ENCODE results near the gene CTNNA3. TPM values are rescaled to one million over a fixed set of nuclear protein-coding genes. Genes with fewer than 3 reads are reported as not detected.
"Not testable (repeated sequence)": the region's sequence is repeated elsewhere in the genome, so short reads cannot be mapped to it uniquely, and the experiment has no call there.

The CTNNA3 gene
- total RNA-seq, 1 donor from 2014 or later: under 0.01 TPM

DNA sequence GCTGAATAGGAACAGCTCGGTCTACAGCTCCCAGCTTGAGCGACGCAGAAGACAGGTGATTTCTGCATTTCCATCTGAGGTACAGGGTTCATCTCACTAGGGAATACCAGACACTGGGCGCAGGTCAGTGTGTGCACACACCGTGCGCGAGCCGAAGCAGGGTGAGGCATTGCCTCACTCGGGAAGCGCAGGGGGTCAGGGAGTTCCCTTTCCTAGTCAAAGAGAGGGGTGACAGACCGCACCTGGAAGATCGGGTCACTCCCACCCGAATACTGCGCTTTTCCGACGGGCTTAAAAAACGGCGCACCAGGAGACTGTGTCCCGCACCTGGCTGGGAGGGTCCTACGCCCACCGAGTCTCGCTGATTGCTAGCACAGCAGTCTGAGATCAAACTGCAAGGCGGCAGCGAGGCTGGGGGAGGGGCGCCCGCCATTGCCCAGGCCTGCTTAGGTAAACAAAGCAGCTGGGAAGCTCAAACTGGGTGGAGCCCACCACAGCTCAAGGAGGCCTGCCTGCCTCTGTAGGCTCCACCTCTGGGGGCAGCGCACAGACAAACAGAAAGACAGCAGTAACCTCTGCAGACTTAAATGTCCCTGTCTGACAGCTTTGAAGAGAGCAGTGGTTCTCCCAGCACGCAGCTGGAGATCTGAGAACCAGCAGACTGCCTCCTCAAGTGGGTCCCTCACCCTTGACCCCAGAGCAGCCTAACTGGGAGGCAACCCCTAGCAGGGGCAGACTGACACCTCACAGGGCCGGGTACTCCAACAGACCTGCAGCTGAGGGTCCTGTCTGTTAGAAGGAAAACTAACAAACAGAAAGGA, 465.1 kb downstream of the CTNNA3 start:
- DNase-seq: not testable (repeated sequence)

DNA sequence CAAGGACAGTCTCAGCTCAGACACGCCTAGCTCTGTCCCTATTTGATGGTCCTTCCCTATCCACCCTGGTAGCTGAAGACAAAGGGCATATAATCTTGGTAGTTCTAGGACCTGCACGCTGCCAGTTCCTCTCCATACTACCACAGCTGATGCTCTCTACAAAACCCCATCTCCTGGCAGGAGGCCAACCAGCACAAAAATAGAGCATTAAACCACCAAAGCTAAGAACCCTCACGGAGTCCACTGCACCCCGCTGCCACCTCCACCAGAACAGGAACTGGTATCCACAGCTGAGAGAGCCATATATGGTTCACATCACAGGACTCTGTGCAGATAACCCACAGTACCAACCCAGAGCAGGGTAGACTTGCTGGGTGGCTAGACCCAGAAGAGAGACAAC, 470.8 kb downstream of the CTNNA3 start:
- no peak for DNase-seq

DNA sequence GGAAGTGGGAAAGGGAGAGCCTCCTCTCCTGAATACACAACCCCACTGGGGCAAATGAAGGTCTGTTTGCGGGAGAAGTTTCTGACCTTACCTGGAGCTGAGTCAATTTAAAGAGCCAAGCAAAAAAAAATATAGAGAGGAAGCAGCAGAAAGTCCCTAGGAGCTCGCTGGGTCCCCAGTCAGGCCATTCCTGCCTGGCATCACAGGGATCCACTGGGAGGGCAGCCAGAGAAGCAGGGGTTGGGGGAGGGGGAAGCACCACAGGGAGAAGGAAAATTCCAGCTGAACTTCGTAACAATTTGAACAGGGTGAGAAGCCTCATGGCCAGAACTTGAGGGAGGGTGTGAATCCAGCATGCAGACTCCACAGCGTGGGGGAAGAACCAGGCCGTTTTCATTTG, 471.4 kb downstream of the CTNNA3 start:
- DNase-seq: no peak

DNA sequence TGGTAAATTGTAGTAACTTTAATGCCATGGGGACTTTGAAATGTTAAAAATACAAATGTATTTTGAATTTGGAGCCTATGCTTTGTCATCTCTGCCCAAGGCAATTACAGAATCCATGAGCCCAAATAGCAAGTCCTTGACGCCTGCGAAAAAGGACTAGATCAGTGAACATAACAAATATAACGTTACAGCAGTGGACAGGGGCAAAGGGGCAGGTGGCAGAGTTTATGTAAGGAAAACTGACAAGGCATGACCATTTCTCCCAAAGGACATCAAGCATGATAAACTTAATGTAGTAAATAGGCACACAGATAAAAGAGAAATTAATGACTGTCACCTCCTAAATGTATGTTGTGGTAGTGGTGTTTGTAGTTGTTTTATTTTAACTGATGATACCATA, 473.1 kb downstream of the CTNNA3 start:
- no peak for DNase-seq

DNA sequence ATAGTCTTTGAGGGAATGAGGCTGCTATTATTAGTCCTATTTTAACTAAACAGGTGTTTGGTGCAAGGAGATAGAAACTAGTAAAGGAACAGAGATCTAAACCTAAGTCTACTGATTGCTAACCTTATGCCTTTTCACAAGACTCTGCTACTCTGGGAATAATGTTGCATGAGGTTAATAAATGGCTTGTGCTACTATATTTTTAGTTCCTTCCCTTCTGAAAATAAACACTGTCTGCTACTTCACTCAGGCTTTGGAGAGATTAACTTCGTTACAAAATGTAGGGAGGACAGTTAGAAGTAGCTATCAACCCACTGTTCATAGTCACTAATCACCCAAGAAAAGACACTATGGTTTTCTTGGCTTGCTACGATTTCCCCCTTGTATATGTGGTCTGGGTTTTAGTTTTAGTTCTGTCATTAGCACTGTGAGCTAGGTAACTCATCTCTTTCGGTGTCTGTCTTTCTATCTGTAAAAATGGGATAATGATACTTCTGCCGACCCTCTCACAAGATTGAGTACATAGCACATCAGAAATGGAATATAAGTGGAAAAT, 474.0 kb downstream of the CTNNA3 start:
- no peak for DNase-seq

DNA sequence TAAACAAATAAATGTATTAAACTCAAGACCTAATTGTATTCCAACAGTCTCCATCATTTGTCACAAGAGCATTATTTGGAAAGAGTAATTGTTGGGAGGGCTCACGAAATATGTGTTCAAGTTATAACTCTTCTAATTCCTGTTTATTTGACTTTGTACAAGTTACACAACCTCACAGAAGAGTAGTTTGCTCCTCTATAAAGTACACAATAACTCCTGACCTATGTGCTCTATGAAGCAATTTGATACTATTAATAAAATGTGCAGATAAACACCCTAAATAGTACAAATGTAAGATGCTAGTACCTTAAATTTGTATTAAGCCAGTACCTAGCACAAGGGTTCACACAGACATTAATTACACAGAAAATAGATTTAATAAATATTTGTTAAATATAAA, 484.3 kb downstream of the CTNNA3 start:
- no peak for DNase-seq

DNA sequence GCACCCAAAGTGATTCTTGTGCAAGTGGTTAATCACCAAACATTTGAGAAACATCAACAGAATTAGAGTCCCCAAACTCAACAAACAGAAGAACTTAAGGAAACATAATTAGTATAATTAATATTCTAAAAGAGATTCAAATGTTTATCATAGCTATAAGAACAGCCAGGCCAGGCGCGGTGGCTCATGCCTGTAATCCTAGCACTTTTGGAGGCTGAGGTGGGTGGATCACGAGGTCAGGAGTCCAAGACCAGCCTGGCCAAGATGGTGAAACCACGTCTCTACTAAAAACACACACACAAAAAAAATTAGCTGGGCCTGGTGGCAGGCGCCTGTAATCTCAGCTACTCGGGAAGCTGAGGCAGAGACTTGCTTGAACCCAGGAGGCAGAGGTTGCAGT, 488.1 kb downstream of the CTNNA3 start:
- not testable (repeated sequence) for DNase-seq

DNA sequence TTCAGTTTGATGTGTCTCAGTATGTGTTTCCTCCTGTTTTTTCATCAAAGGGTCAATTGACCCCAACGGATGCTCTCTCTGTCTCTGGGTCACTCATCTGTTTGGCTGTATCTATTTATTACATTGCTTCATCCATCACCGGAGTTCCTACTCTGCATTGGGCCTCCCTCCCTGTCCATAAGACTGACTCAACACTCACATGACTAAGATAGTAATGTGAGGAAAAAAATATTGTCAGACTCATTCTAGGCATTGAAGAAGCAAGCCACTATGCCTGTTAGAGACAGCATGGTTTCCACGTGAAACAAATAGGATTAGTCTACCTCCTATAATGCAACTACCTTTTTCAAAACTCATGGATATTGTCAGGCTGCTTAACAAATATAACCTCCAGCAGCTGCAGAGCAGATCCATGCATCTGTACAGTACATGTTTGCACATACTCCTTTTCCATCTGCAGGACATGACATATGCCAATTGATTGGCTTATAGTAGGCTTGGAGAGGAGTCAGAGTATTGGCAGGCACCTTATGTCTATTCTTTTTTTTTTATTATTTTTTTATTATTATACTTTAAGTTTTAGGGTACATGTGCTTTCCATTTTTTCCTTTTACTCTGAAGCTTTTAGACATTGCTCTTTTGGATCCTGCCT, 495.0 kb downstream of the CTNNA3 start:
- DNase-seq: no peak

DNA sequence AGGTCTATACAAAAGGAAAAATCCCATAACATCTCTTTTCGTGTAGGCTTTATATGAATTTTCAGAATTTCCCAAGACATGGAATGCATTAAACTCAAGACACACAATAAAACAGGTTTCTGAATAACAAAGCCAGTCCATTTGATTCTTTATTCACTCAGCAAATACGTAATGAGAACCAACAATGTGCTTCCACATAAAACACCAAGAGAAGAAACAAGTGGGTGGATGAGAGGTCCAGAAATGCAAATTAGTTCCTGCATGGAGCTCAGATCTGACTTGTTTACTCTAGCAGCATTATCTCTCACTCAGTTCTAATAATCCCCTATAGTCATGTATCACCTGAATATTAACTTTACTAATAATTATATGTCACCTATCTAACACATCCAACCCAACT, 520.6 kb downstream of the CTNNA3 start:
- DNase-seq: no peak

DNA sequence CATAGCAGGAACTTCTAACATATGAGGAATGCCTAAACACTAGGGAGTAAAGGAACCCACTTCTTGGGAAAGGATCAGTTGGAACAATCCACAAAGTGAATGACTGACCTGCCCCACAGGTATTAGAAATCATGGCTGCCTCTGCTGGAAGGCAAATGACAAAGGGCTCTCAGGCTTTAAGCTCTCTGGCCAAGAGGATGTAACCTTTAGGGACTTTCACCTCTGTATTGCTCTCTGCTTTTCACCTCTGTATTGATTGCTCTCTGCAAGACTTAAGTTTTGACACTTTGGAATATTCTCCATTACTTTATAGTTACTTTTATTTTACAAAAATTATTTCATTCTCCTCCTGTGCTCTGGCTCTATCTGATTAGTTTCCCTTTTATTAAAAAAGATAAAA, 522.2 kb downstream of the CTNNA3 start:
- DNase-seq: no peak

DNA sequence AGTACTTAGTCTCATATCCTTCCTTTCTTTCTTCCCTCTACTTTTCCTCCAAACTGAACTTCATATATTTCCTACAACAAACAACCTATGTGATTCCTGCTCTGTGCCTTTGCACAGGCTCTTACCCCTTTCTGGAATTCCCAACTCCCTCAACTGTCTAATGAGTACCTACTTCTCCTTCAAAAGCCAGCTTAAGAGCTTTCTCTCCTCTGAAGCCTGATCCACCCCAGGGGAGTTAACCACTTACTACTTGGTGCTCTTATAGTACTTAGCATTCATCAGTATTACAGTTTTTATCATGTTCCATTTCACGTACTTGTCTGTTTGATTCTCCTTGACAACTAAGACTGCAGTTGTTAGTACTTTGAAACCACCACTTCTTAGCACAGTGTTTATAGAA, 524.0 kb downstream of the CTNNA3 start:
- DNase-seq: no peak

DNA sequence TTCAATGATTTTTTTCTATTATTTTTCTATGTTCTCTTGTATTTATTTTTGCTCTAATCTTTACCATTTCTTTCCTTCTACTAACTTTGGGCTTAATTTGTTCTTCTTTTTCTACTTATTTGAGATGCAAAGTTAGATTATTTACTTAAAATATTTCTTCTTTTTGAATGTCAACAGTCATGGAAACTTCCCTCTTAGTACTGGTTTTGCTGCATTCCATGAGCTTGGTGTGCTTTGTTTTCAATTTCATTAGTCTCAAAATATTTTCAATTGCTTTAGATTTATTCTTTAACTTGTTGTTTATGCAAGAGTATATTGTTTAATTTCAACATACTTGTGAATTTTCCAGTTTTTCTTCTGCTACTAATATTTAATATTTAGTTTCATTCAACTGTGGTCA, 539.8 kb downstream of the CTNNA3 start:
- DNase-seq: no peak

DNA sequence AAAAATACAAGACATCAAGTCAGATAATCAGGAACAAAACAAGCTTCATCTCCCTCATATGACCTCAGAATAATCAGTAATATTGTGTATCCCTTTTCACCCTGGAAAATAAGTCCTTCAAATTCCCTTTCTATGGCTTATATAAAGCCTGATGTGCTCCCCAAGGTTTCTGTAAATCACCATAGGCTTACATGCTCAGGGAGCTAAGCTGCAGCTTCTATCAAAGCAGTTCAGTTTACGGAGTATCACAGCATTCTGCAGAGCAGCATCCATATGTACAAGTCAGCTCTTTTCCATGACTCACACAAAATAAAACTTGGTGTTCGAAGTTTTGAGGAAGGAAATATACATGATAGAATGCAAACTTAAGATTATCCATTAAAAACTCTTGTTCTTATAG, 544.5 kb downstream of the CTNNA3 start:
- DNase-seq: no peak

DNA sequence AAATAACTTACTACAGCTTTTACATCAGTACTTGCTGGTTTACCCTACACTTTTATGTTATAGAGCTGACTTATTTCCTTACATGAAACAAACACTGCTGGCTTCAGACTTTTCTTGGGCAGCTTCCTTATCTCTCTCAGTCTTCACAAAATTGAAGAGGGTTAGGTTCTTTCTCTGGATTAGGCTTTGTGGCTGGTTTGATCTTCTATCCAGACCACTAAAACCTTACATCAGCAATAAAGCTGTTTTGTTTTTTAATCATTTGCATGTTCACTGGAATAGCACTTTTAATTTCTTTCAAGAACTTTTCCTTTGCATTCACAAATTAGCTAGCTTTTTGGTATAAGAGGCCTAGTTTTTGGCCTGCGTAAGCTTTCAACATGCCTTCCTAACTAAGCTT, 551.5 kb downstream of the CTNNA3 start:
- no peak for DNase-seq

DNA sequence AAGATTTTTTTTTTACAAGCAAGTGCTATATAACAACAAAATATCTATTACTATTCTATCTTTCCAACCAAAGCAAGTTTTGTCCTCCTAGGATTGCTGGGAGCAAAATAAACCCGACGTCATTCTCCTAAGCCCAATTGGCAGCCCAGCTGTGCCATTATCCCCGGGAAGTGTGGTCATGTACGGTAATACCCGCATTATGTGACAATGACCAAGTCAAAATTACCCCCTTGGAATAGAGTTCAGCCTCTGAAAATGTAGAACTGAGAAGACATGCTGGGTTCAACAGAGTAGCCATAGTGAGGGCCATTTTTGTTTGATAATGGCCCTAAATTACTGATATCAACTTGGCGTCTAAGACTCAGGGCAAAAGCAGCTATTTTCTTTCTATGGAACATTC, 554.7 kb downstream of the CTNNA3 start:
- DNase-seq: no peak

DNA sequence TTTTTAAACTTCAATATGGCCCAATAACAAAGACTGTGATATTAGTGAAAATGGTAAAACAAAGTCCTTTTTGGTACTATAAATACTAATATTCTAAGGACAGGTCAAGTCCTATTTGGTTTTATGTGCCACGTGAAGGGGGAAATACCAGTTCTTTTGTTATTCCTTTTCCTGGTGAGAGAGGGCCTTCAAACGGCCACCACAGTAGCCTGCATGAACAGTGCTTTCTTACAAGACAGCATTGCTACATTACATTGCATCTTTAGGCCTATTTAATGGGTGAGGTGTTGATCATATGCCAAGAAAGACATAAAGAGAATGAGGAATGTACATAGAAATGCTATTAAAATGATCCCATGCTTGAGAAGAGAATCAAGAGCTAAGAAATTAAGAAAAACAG, 555.4 kb downstream of the CTNNA3 start:
- DNase-seq: no peak

DNA sequence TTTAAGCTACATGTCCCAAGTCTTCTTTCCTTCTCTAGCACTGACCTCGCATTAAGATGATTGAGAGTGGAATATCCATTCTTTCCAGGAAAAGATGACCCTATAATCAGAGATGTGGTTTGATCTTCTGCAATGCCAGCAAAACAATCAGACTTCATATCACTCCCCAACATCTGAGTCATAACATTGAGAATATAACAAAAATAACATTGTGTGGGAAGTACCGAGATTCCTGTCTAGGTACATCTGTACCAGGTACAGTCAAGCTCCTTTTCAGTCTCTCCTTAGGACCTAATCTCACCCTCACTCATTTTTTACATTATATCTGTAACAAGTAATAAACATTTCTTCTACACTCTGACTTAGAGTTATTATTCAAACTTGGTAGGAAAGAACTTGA, 568.6 kb downstream of the CTNNA3 start:
- DNase-seq: no peak

DNA sequence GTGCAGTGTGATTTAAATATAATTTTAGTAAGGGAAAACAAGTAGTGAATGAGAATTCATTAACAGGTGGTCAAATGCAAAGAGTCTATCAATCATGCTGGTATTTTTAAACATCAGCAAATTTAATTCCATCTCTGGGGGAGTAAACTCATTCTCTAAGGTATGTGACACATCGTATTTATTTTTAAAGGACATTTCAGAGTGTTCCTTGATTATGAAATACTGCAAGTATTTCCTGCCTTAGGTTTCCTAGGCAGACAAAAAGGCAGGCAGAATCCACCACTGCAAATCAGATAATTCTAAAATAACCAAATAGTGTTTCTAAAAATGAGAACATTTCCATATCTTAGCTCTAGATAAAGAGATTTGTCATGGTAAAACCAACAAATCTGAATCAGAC, 576.3 kb downstream of the CTNNA3 start:
- DNase-seq: no peak

DNA sequence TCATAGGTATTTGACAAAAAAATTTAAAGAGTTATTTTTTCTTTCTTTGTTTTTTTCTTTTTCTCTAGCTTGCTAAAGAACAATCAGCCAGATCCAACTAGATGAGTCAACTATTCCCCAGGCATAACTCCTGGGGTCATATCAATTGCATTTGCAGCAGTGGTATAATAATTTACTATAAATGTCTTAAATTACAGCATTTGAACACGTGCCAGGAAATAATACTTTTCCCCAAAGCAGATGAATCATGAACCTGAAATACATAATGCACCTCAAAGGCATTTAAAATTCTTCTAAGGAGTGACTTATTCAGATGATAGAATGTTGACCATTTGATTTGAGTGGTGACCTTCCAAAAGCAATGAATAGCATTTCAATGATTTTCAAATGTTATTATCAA, 580.0 kb downstream of the CTNNA3 start:
- no peak for DNase-seq

DNA sequence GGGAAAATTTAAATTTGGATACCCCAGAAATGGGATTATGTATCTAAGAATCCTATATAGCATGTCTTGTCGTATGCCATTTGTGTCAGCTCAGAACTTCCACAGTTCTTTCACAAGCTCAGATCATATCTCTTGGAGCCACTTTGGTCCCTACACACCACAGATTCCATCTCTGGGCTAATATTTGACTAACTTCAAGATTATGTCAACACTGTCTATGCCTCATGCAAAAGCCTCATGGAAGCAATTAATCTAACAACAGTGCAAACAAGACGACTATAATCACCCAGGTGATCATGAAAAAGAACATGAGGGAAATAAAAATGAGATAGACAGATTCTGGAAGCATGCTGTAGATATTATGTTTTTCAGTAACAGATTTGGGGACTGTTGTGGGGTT, 581.0 kb downstream of the CTNNA3 start:
- no peak for DNase-seq

DNA sequence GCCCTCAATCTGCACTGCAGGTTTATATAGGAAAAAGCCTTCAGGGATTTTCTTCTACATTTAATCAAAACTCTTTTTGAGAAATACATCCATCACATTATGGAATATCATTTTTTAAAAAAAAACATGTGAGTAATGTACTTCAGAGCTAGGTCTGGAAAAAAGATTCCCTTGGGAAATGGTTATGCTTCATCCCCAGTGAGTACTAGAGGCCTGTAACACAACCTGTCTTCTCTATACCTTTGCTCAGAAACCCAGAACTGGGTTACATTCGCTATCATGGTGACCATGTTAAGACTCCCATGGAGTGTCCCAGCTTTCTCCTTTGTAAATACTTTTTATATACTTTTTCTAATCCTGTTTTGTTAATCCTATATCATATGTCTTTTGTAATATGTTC, 583.2 kb downstream of the CTNNA3 start:
- DNase-seq: no peak

DNA sequence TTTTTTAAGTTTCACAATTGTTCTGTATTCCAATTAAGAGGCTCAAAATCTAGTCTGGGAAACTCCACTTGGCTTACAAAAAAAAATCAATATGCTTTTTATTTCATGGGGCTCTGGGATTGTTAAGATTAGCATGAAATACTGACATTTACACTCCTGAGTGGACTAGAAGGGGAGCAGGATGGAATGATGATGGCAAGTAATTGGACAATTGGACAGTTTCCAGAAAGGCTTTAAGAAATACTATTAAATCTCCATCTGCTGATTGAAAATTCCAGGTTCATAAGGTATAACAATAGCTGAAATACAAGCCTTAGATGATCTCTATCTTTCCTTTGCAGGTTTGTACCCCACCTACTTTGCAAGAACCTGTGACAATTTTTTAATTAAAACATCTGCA, 585.7 kb downstream of the CTNNA3 start:
- DNase-seq: no peak

DNA sequence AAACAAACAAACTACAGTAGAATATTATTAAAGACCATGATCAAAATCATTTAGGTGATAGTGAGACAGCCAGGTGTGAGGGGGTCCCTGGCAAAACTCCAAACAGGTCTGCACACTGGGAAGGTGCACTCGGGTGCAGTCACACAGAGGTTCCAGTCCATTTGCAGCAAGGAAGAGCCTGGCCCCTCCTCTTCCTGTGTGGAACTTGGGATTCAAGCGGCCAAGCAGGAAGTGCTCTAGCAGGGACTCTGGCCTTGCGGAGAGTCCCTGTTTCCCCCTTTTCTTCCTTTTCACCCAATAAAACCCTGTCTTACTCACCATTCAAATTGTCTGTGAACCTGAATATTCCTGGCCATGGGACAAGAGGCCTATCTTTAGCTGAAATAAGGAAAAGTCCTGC, 588.3 kb downstream of the CTNNA3 start:
- DNase-seq: no peak

DNA sequence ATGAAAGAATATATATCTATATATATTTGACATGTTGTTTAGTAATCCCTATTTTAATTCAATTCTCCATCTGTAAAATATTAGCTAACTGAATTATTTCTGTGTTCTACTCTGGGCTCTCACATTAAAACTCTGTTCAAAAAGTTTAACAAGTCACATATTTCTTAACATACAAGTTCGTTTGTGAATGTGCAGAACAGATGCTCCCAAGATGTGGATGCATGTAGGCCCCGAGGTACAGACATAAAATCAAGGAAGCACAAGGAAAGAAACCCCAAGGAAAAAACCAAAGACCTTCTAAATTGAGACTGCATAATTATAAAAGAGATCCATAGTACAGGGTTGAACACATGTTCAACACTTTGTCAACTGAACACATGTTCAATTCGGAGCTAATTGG, 595.0 kb downstream of the CTNNA3 start:
- no peak for DNase-seq

Data from dermis blood vessel endothelial cell (primary cell).